ENCODE data around the gene CFAP77. TPM values are rescaled to one million over a fixed set of nuclear protein-coding genes. Genes with fewer than 3 reads are reported as not detected.

The CFAP77 gene
- total and polyA plus RNA-seq, 7 donors, result not detected

DNA sequence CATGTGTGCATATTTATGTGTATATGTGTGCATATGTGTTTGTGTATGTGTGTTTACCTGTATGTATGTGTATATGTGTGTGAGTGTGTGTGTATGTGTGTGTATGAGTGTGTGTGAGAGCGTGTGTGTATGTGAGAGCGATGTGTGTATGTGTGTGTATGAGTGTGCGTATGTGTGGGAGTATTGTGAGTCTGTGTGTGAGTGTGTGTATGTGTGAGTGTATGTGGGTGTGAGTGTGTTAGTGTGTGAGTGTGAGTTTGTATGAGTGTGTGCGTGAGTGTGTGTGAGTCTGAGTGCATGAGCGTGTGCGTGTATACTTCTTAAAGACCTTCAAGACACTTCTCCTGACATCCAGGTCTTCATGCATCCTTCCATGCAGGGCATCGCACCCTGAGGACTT, 49.6 kb downstream of the CFAP77 start:
- ATAC-seq, result no peak
- intact Hi-C loops (cut with DNase I), result no loop called here
- WGBS, 3 donors, result 94 to 98% (median 96%) methylated on average over 7 of the region's 7 CpGs

DNA sequence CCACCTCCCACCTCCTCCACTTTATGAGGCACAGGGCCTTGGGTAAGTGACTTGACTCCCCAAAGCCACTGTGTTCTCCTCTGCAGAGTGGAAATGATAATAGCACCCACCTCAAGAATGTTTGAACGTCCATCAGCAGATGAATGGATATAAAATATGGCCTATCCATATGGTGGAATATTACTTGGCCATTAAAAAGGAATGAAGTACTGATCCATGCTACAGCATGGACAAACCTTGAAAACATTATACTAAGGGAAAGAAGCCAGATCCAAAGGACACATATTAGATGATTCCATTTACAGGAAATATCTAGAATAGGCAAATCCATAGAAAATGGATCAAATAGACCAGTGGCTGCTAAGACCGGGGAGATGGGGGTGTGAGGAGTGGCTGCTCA, 50.2 kb downstream of the CFAP77 start:
- peaks cover 2 to 61% (median 20%) of the 10 kb centered on the region in 3 donors for H3K27me3 ChIP-seq (ENCODE audit: insufficient read depth in 3 of 3, low read length in 2 of 3)
- no peaks in the 10 kb centered on the region for H3K9me3 ChIP-seq
- H3K4me1 ChIP-seq, result no peaks in the 10 kb centered on the region
- H3K4me3 ChIP-seq, result no peak overlapping the region
- no peak for DNase-seq
- intact Hi-C loops (cut with DNase I), result no loop called here
- H3K36me3 ChIP-seq (ENCODE audit: insufficient read depth in 1 of 2, low read depth in 1 of 2), result no peaks in the 10 kb centered on the region
- TF ChIP-seq, protein P1, sequence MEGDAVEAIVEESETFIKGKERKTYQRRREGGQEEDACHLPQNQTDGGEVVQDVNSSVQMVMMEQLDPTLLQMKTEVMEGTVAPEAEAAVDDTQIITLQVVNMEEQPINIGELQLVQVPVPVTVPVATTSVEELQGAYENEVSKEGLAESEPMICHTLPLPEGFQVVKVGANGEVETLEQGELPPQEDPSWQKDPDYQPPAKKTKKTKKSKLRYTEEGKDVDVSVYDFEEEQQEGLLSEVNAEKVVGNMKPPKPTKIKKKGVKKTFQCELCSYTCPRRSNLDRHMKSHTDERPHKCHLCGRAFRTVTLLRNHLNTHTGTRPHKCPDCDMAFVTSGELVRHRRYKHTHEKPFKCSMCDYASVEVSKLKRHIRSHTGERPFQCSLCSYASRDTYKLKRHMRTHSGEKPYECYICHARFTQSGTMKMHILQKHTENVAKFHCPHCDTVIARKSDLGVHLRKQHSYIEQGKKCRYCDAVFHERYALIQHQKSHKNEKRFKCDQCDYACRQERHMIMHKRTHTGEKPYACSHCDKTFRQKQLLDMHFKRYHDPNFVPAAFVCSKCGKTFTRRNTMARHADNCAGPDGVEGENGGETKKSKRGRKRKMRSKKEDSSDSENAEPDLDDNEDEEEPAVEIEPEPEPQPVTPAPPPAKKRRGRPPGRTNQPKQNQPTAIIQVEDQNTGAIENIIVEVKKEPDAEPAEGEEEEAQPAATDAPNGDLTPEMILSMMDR (IDR thresholded peaks at IDR 0.05), result no peak
- H3K27ac ChIP-seq, result no peak overlapping the region
- no peak for ATAC-seq
- 73 to 74% (median 74%) methylated on average over 2 of the region's 2 CpGs for WGBS, 3 donors

More for the DNA sequence above, 49.6 kb downstream of the CFAP77 start:
- peaks cover 2 to 63% (median 20%) of the 10 kb centered on the region in 3 donors for H3K27me3 ChIP-seq (ENCODE audit: insufficient read depth in 3 of 3, low read length in 2 of 3)
- H3K4me3 ChIP-seq, result no peak overlapping the region
- H3K4me1 ChIP-seq, result no peaks in the 10 kb centered on the region
- H3K27ac ChIP-seq, result no peak overlapping the region
- H3K9me3 ChIP-seq, result no peaks in the 10 kb centered on the region
- TF ChIP-seq, protein P1 (IDR thresholded peaks at IDR 0.05), result no peak
- no peaks in the 10 kb centered on the region for H3K36me3 ChIP-seq (ENCODE audit: insufficient read depth in 1 of 2, low read depth in 1 of 2)
- DNase-seq, result no peak

DNA sequence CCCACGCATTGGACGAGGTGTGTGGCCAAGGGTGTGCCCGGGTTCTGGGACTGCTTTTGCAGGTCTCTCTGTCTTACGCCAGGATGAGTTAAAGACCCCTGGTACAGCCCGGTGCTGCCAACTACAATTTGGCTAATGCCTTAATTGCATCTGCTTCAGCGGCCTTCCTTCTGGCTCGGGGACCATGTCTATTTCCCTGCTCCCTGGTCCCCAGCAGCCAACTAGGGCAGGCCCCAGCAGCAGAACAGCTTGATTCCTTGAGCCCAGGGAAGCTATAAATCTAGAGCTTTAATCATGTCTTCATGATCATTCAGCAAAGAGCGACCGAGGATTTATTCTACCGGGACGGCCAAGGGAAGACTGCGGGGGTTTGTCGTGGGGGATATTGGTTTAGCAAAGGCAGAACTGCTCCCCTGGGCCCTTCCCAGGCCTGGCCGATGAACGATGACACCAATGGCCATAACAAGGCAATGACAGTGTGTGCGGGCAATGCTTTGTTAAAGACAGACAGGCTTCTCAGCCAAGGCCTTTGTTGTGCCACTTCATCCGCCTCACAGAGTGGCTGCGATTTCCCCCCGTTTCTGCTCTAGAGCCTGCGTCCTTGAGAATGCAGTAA, 51.4 kb downstream of the CFAP77 start:
- TF ChIP-seq, protein P1 (IDR thresholded peaks at IDR 0.05), result no peak
- intact Hi-C loops (cut with DNase I), result no loop called here
- 40 to 46% (median 45%) methylated on average over 20 of the region's 20 CpGs for WGBS, 3 donors
- H3K36me3 ChIP-seq (ENCODE audit: insufficient read depth in 1 of 2, low read depth in 1 of 2), result no peaks in the 10 kb centered on the region
- H3K4me1 ChIP-seq, result no peaks in the 10 kb centered on the region
- ATAC-seq (no peak), DNase-seq (no peak)
- peaks cover 2 to 54% (median 18%) of the 10 kb centered on the region in 3 donors for H3K27me3 ChIP-seq (ENCODE audit: insufficient read depth in 3 of 3, low read length in 2 of 3)
- H3K9me3 ChIP-seq, result no peaks in the 10 kb centered on the region
- no peak overlapping the region for H3K4me3 ChIP-seq
- H3K27ac ChIP-seq, result no peak overlapping the region

DNA sequence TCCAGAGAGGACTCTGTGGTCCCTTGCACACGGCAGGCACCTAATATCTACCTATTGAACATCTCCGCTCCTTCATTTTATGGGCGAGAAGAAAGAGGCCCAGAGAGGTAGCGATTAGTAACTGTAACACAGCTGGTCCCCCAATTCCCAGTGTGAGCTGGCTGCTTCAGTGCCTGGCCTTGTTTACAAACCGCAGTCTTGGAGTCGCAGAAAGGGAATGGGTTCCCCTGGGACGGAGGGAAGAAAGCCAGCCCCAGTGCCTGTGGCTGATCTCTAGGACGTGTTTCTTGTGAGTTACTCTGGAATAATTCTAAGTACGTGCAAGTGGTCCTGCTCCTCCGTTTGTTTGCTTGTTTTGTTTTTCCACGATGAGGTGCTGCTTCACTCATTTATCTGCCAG, 52.0 kb downstream of the CFAP77 start:
- intact Hi-C loops (cut with DNase I), result no loop called here
- H3K27me3 ChIP-seq (ENCODE audit: insufficient read depth in 3 of 3, low read length in 2 of 3), result peaks cover 2 to 54% (median 18%) of the 10 kb centered on the region in 3 donors

More for the DNA sequence above, 52.0 kb downstream of the CFAP77 start:
- Histone ChIP-seq H3K4me3 (no peak overlapping the region), H3K27ac (no peak overlapping the region), H3K4me1 (no peaks in the 10 kb centered on the region), H3K36me3 (ENCODE audit: insufficient read depth in 1 of 2, low read depth in 1 of 2) (no peaks in the 10 kb centered on the region), H3K9me3 (no peaks in the 10 kb centered on the region)
- DNase-seq (no peak), ATAC-seq (no peak)
- TF ChIP-seq, protein P1 (IDR thresholded peaks at IDR 0.05), result no peak
- 50 to 54% (median 53%) methylated on average over 11 of the region's 11 CpGs for WGBS, 3 donors
